Erythroblast (primary cell): ENCODE data around the gene SPAG7.

Experiments
- GATA1 ChIP-seq: IDR thresholded peaks from 2 replicates; pipeline ENCODE4 v1.6.1; 2011; ENCODE audit warnings: low read depth, mild to moderate bottlenecking, control low read depth, low read length, moderate library complexity
- POLR2A ChIP-seq: IDR thresholded peaks from 2 replicates; pipeline ENCODE4 v1.6.1; 2011; ENCODE audit warnings: mild to moderate bottlenecking, low read length

DNA sequence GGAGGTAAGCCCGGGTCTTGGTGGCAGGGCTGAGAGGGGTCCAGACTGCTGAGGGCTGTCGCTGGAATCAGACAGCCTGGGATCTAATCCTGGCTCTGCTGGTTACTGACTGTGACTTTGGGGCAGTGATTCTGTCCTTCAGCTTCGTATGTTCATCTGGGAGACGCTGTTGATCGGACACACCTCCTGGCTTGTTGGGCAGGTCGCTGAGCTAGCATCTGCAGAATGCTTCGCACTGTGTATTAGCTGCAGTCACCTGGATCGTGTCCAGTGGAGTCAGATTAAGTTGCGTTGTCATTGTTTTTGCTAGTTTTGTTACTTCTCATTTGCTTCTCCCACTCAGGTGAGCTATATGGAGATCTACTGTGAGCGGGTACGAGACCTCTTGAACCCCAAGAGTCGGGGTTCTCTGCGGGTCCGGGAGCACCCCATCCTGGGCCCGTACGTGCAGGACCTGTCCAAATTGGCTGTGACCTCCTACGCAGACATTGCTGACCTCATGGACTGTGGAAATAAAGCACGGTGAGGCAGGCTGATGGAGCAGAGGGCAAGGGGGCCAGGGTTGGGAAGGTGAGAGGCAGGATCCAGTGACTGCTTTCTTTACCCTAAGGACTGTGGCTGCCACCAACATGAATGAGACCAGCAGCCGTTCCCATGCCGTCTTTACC, 34.6 kb upstream of the SPAG7 start:
- TF ChIP-seq POLR2A: no peak
- no peak for TF ChIP-seq GATA1
